Loucy (cell line): ENCODE measurements around the gene CBX5.
A peak's percentile ranks its signal among the peaks of the same experiment; 100 is the strongest.
"Not testable (repeated sequence)": the region's sequence is repeated elsewhere in the genome, so short reads cannot be mapped to it uniquely, and the experiment has no call there.

Experiments used
- H2AFZ ChIP-seq: fragments of 200-600 bp; sonication (generic); 2 replicates; pipeline ENCODE4 v1.6.0; 2016; ENCODE audit warnings: antibody characterized with exemption, mild to moderate bottlenecking, low read length, moderate library complexity
- H3F3A ChIP-seq: fragments of 200-600 bp; 2 replicates; pipeline ENCODE4 v1.6.0; 2016; ENCODE audit warnings: antibody characterized with exemption, low read depth, mild to moderate bottlenecking
- H3K27me3 ChIP-seq: fragments of 200-600 bp; sonication (generic); 2 replicates; pipeline ENCODE4 v1.6.1; 2014; ENCODE audit warnings: low read length, mild to moderate bottlenecking; ENCODE audit not compliant: insufficient read depth, poor library complexity, severe bottlenecking
- H3K36me3 ChIP-seq: fragments of 200-600 bp; sonication (generic); 2 replicates; pipeline ENCODE4 v1.6.1; 2016; ENCODE audit warnings: low read length; ENCODE audit not compliant: insufficient read depth
- H3K4me1 ChIP-seq: fragments of 200-600 bp; sonication (generic); 2 replicates; pipeline ENCODE4 v1.5.1; 2014; ENCODE audit warnings: low read length, mild to moderate bottlenecking; ENCODE audit not compliant: insufficient read depth, poor library complexity, severe bottlenecking
- H3K4me2 ChIP-seq: fragments of 200-600 bp; sonication (generic); 2 replicates; pipeline ENCODE4 v1.6.0; 2014; ENCODE audit warnings: antibody characterized with exemption, low read length, low read depth, mild to moderate bottlenecking; ENCODE audit not compliant: poor library complexity, severe bottlenecking
- H3K4me3 ChIP-seq: fragments of 200-600 bp; sonication (generic); 2 replicates; pipeline ENCODE4 v1.5.1; 2014; ENCODE audit warnings: low read length, mild to moderate bottlenecking, mixed read lengths; ENCODE audit not compliant: poor library complexity, severe bottlenecking
- H3K79me2 ChIP-seq: fragments of 200-600 bp; sonication (generic); 2 replicates; pipeline ENCODE4 v1.6.1; 2014; ENCODE audit warnings: low read length; ENCODE audit not compliant: insufficient read depth
- H3K9ac ChIP-seq: fragments of 200-600 bp; sonication (generic); 2 replicates; pipeline ENCODE4 v1.6.0; 2014; ENCODE audit warnings: mild to moderate bottlenecking, low read depth, low read length, moderate library complexity; ENCODE audit not compliant: poor library complexity, severe bottlenecking
- H3K9me2 ChIP-seq: fragments of 200-600 bp; sonication (generic); replicated peaks from 2 replicates; pipeline ENCODE4 v1.6.1; 2016; ENCODE audit warnings: low read depth, low read length, mixed read lengths
- H3K9me3 ChIP-seq: fragments of 200-600 bp; sonication (generic); 2 replicates; pipeline ENCODE4 v1.6.1; 2014; ENCODE audit warnings: mild to moderate bottlenecking, antibody characterized with exemption, low read length, low read depth; ENCODE audit not compliant: insufficient read depth
- H4K20me1 ChIP-seq: fragments of 200-600 bp; sonication (generic); 2 replicates; pipeline ENCODE4 v1.6.0; 2014; ENCODE audit warnings: antibody characterized with exemption, low read length, mild to moderate bottlenecking; ENCODE audit not compliant: insufficient read depth, poor library complexity, severe bottlenecking
- EZH2phosphoT487 ChIP-seq: fragments of 200-600 bp; IDR thresholded peaks from 2 replicates; pipeline ENCODE4 v1.6.1; 2018; ENCODE audit warnings: antibody characterized with exemption, mild to moderate bottlenecking, moderate library complexity, borderline replicate concordance
- TF ChIP-seq, protein P1 (sequence below): fragments of 200-600 bp; sonication (generic); conservative IDR thresholded peaks from 2 replicates; pipeline ENCODE4 v1.5.1; 2014; ENCODE audit warnings: mild to moderate bottlenecking, antibody characterized with exemption, low read length

Gene CBX5

DNA sequence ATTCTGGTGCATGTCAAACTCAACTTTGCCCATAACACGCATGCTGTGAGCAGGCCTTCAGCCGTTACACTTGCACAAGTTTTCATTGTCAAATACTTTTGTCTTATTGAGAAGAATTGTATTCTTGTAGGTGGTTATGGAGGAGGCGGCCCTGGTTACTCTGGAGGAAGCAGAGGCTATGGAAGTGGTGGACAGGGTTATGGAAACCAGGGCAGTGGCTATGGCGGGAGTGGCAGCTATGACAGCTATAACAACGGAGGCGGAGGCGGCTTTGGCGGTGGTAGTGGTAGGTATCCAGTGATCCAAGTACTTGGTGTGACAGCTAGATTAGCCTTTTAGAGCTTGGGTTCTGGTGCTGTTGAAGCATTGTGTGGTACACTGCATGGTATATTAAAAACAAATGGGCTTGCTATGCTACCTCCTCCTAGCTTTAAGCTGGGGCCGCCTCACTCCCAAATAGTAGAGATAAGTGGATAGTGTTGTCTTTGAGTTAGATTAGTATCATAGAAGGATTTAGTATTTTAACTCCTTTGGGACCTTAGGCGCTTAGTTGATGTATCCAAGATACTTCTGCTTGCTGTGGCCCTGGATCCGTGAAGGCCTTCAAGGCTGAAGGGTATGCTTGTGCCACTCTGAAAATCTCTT lies 3.1 kb upstream of the CBX5 start:
- TF ChIP-seq EZH2phosphoT487 = no peak
- TF ChIP-seq, protein P1, sequence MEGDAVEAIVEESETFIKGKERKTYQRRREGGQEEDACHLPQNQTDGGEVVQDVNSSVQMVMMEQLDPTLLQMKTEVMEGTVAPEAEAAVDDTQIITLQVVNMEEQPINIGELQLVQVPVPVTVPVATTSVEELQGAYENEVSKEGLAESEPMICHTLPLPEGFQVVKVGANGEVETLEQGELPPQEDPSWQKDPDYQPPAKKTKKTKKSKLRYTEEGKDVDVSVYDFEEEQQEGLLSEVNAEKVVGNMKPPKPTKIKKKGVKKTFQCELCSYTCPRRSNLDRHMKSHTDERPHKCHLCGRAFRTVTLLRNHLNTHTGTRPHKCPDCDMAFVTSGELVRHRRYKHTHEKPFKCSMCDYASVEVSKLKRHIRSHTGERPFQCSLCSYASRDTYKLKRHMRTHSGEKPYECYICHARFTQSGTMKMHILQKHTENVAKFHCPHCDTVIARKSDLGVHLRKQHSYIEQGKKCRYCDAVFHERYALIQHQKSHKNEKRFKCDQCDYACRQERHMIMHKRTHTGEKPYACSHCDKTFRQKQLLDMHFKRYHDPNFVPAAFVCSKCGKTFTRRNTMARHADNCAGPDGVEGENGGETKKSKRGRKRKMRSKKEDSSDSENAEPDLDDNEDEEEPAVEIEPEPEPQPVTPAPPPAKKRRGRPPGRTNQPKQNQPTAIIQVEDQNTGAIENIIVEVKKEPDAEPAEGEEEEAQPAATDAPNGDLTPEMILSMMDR = no peak
- Histone ChIP-seq H3K9me2 (no peaks in the 10 kb centered on the region), H3K27me3 (peaks cover 21% of the 10 kb centered on the region), H3K4me1 (peaks cover 41% of the 10 kb centered on the region), H3K9ac (peak overlapping the region; percentile 93), H3F3A (peaks cover 25% of the 10 kb centered on the region), H4K20me1 (peaks cover 80% of the 10 kb centered on the region), H2AFZ (no peak overlapping the region), H3K36me3 (peaks cover 74% of the 10 kb centered on the region), H3K4me2 (peak overlapping the region; percentile 96), H3K9me3 (no peaks in the 10 kb centered on the region), H3K79me2 (peaks cover 91% of the 10 kb centered on the region), H3K4me3 (peak overlapping the region; percentile 76)

DNA sequence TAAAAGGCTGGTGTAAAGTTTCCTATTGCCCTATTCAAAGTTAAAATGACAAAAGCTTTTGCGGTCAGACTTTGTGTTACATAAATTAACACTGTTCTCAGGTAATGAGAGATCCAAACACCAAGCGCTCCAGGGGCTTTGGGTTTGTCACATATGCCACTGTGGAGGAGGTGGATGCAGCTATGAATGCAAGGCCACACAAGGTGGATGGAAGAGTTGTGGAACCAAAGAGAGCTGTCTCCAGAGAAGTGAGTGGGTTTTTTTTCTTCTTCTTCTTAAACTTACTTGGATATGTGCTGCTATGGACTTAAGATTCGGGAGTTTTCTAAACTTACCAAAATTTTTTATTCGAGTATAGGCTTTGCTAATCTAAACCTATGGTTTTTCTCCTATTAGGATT lies 1.8 kb upstream of the CBX5 start:
- peaks cover 48% of the 10 kb centered on the region for H3K4me1 ChIP-seq
- not testable (repeated sequence) for H2AFZ ChIP-seq, H3K9me3 ChIP-seq, H3K9me2 ChIP-seq
- H3K9ac ChIP-seq = peak overlapping the region; percentile 93
- H3K79me2 ChIP-seq = peaks cover 91% of the 10 kb centered on the region
- peak overlapping the region; percentile 96 for H3K4me2 ChIP-seq
- peaks cover 61% of the 10 kb centered on the region for H3K36me3 ChIP-seq
- H3K27me3 ChIP-seq = peaks cover 21% of the 10 kb centered on the region
- H4K20me1 ChIP-seq = peaks cover 80% of the 10 kb centered on the region
- H3K4me3 ChIP-seq = peak overlapping the region; percentile 76
- peaks cover 12% of the 10 kb centered on the region; the same call in 1 of the 2 replicates for H3F3A ChIP-seq

DNA sequence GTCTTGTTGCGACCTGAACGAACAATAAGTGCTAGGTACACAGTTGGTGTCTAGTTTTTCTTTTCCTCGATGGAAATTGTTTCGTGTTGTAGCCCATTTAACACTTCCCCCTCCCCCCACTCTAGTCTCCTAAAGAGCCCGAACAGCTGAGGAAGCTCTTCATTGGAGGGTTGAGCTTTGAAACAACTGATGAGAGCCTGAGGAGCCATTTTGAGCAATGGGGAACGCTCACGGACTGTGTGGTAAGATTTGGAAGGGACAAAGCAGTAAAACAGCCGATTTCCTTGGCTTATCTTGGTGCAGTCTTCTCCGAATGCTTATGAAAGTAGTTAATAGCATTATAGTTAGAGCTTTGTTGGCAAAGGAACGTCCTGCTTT lies 1.3 kb upstream of the CBX5 start:
- H3F3A ChIP-seq = not testable (repeated sequence)

DNA sequence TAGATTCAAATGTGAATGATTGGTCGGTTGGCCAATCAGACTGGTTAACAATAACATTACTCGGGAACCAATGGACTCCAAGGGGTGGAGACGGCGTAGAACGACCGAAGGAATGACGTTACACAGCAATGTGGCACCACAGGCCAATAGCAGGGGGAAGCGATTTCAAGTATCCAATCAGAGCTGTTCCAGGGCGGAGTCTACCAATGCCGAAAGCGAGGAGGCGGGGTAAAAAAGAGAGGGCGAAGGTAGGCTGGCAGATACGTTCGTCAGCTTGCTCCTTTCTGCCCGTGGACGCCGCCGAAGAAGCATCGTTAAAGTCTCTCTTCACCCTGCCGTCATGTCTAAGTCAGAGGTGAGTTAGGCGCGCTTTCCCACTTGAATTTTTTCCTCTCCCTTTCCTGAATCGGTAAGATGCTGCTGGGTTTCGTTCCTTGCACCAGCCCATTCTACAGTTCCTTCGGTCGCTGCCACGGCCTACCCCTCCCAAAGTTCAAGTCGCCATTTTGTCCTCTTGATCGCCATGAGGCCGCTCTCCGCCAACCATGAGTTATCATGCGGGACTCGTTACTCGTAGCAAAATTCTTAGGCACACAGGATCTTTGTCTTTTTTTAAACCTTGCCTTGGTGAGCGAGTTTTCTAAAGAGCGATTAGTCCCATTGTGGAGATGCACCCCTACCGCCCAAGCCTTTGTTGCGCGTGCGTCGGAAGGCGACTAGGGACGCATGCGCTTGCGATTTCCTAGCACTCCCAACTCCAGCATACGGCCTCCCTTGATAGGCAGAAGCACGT lies 742 bp upstream of the CBX5 start, which contains the start of gene HNRNPA1:
TSS of gene HNRNPA1 (plus strand) at position 259 of the 793 bp plus-strand sequence. CDS start at position 341, 82 bp downstream.
- TF ChIP-seq EZH2phosphoT487 = no peak
- TF ChIP-seq, protein P1 = no peak
- Histone ChIP-seq H3K9ac (peak within 1 kb of the TSS; percentile 93), H3K4me1 (peaks cover 49% of the 10 kb centered on the region), H3K4me3 (peak within 1 kb of the TSS; percentile 76), H3K36me3 (peaks cover 51% of the 10 kb centered on the region), H3K79me2 (peaks cover 91% of the 10 kb centered on the region), H3K9me3 (no peaks in the 10 kb centered on the region), H3F3A (0 out of 2 replicates have a peak, but pooled peaks cover 3% of the 10 kb centered on the region), H3K4me2 (peak within 1 kb of the TSS; percentile 99), H4K20me1 (peaks cover 79% of the 10 kb centered on the region), H3K9me2 (no peaks in the 10 kb centered on the region), H3K27me3 (peaks cover 21% of the 10 kb centered on the region), H2AFZ (peak within 1 kb of the TSS; percentile 40)

More for the DNA sequence above, 1.3 kb upstream of the CBX5 start:
- peak overlapping the region; percentile 96 for H3K4me2 ChIP-seq
- H3K79me2 ChIP-seq = peaks cover 91% of the 10 kb centered on the region
- peak overlapping the region; percentile 76 for H3K4me3 ChIP-seq
- not testable (repeated sequence) for H3K9me3 ChIP-seq, H3K9me2 ChIP-seq, H2AFZ ChIP-seq
- peaks cover 57% of the 10 kb centered on the region for H3K36me3 ChIP-seq
- H4K20me1 ChIP-seq = peaks cover 80% of the 10 kb centered on the region
- H3K27me3 ChIP-seq = peaks cover 21% of the 10 kb centered on the region
- peak overlapping the region; percentile 93 for H3K9ac ChIP-seq
- peaks cover 48% of the 10 kb centered on the region for H3K4me1 ChIP-seq
